Measurements from ENCODE around the gene KLHL21. TPM values are rescaled to one million over a fixed set of nuclear protein-coding genes. Genes with fewer than 3 reads are reported as not detected.

KLHL21 gene
- total RNA-seq, 2 donors from 2014 or later, result 9.4 TPM

- intact Hi-C loops (cut with DNase I), result no loop called here
- Histone ChIP-seq H3K4me3 (no peak overlapping the region), H3K4me1 (peaks cover 3% of the 10 kb centered on the region), H3K27me3 (no peaks in the 10 kb centered on the region), H3K27ac (no peak overlapping the region), H3K36me3 (no peaks in the 10 kb centered on the region), H3K9ac (ENCODE audit: low read depth in 2 of 2, low read length in 2 of 2) (no peak overlapping the region), H3K9me3 (no peaks in the 10 kb centered on the region)
- no peak for DNase-seq
- no peak for TF ChIP-seq CTCF (IDR thresholded peaks at IDR 0.05)
These were observed 12.6 kb downstream of the KLHL21 start for GRCh38 chr1:6590046-6590445.

GRCh38 chr1:6588893-6589520 is 13.7 kb downstream of the KLHL21 start:
- DNase-seq, result no peak
- H3K4me1 ChIP-seq, result no peaks in the 10 kb centered on the region
- no peak overlapping the region for H3K4me3 ChIP-seq
- no peaks in the 10 kb centered on the region for H3K27me3 ChIP-seq
- no peaks in the 10 kb centered on the region for H3K9me3 ChIP-seq
- intact Hi-C loops (cut with DNase I), result no loop called here
- H3K9ac ChIP-seq (ENCODE audit: low read depth in 2 of 2, low read length in 2 of 2), result no peak overlapping the region
- TF ChIP-seq CTCF (IDR thresholded peaks at IDR 0.05), result no peak
- no peak overlapping the region for H3K27ac ChIP-seq
- no peaks in the 10 kb centered on the region for H3K36me3 ChIP-seq

GRCh38 chr1:6588128-6588892 is 14.4 kb downstream of the KLHL21 start:
- intact Hi-C loops (cut with DNase I), result no loop called here
- no peak overlapping the region for H3K27ac ChIP-seq
- no peaks in the 10 kb centered on the region for H3K4me1 ChIP-seq
- no peak overlapping the region for H3K4me3 ChIP-seq
- DNase-seq, result peak; percentile 53
- H3K9ac ChIP-seq (ENCODE audit: low read depth in 2 of 2, low read length in 2 of 2), result no peak overlapping the region
- no peak for TF ChIP-seq CTCF (IDR thresholded peaks at IDR 0.05)
- H3K36me3 ChIP-seq, result no peaks in the 10 kb centered on the region
- H3K27me3 ChIP-seq, result no peaks in the 10 kb centered on the region
- no peaks in the 10 kb centered on the region for H3K9me3 ChIP-seq

- Histone ChIP-seq H3K36me3 (no peaks in the 10 kb centered on the region), H3K4me1 (no peaks in the 10 kb centered on the region), H3K27me3 (no peaks in the 10 kb centered on the region), H3K27ac (no peak overlapping the region), H3K9me3 (no peaks in the 10 kb centered on the region), H3K4me3 (no peak overlapping the region), H3K9ac (ENCODE audit: low read depth in 2 of 2, low read length in 2 of 2) (no peak overlapping the region)
- DNase-seq, result no peak
- no peak for TF ChIP-seq CTCF (IDR thresholded peaks at IDR 0.05)
- intact Hi-C loops (cut with DNase I), result no loop called here
These were observed 15.2 kb downstream of the KLHL21 start for GRCh38 chr1:6587261-6588005.

- H3K36me3 ChIP-seq, result no peaks in the 10 kb centered on the region
- no peak for TF ChIP-seq CTCF (IDR thresholded peaks at IDR 0.05)
- H3K9me3 ChIP-seq, result no peaks in the 10 kb centered on the region
- H3K9ac ChIP-seq (ENCODE audit: low read depth in 2 of 2, low read length in 2 of 2), result no peak overlapping the region
- intact Hi-C loops (cut with DNase I), result no loop called here
- no peaks in the 10 kb centered on the region for H3K27me3 ChIP-seq
- no peak for DNase-seq
- H3K27ac ChIP-seq, result no peak overlapping the region
- no peak overlapping the region for H3K4me3 ChIP-seq
- H3K4me1 ChIP-seq, result peaks cover 3% of the 10 kb centered on the region
These were observed 16.3 kb downstream of the KLHL21 start for GRCh38 chr1:6586404-6586816.
